Measurements from ENCODE around the gene UTS2R.

The UTS2R gene
- total RNA-seq: 0 to 0.20 reads per million in 2 donors

DNA sequence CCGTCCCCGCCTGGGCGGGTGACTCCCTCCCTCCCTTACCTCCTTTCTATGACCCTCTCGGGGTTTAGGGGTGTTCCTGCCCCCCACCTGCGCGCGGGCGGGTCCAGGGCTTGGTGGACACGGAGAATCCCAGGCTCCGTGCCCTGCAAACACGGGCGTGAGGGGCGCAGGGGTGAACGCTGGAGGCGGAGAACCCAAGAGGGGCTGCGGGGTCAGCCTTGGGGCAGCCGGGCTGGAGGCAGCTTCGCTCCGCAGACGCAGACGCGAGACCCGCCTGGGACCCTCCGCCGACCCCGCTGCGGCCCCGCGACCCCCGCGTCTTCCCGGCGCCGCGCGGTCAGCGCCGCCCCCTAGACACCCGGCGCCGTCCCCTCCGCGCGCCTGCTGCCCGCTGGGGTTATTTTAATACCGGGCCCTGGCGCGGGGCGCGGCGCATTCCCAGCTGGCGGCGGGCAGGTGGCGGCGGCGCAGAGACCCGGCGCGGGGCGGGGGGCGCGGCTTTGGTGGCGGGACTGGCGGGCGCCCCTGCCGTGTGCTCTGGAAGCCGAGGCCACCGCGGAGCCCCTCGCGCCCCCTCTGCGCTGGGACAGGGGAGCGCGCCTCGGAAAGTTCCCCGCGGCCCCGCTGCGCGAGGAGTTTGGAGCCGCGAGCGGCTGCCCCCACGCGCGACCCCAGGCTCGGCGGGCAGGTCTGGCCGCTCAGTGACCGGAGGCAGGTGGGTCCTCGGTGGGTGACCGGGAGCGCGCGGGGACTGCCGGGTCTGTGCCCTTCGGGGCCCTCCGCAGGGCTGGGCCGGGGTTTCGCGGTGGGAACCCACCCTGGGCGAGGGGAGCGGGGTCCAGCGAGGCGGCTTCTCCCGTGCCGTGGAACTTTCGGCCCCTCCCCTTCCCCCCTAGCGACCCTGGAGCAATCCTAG, at the start of gene UTS2R:
Gene UTS2R (plus strand): TSS at position 433 of the 916 bp plus-strand sequence. CDS start 2,560 bp downstream, outside the sequence.
- no peak for DNase-seq

DNA sequence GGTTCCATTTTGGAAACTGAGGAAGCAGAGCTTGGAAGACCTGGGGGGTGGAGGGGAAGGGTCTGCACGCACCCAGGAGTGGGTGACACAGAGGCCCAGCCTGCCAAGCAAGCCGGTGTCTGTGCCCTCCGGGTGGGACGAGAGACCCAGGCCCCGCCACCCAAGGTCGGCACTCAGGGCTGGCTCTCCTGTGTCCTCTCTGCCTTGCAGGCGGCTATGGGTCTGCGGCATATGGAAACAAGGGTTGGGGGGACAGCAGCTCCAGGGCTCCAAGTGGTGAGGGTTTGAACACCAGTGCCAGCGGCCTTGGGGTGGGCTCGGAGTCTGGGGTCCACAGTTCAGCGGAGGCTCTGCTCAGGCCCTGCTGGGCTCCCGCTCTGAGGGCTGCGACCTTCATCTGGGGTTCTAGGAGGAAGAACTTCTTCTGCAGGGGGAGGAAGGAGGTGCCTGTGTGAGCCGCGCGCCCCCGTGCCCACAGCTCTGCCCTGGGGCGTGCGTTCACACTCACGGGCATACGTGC, 49.6 kb upstream of the UTS2R start:
- DNase-seq: no peak

DNA sequence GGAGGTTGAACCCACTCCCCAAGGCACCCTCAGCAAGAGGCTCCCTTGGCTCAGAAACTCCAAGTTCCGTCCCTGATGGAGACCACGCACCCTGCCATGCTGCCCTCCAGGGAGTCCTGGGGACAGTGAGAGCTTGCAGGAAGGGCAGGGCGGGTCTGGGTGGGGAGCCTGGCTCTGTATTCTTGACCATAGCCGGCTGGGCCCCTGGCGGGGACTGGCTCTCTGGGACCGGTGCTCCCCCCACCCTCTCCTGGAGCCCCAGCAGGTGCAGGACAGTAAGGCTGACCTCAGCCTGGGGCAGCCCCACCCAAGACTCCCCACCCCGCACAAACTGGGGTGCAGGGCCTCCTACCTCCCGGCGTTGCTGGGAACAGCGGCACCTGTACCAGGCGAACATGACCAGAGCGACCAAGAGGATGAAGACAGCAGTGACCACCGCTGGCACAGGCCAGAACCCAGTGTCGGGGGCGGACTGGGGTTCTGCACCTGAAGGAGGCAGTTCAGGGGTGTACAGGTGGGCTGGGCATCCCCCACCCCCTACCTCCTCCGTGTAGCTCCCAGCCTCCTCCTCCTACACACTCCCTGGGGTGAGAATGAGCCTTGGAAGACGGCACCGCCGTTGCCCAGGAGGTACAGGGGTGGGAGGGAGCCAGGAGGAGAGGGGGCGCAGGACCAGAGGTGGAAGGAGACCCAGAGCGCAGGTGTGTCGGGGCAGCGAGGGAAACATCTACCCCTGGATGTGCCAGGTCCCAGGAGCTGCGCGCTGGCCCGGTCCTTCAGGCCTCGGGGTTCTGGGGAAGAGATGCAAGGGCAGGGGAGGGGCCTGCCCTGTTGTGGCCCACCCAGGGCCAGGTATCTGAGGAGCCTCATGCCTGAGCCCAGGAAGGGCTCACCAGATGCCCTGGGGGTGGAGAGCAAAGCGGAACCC, 48.8 kb upstream of the UTS2R start:
- no peak for DNase-seq

DNA sequence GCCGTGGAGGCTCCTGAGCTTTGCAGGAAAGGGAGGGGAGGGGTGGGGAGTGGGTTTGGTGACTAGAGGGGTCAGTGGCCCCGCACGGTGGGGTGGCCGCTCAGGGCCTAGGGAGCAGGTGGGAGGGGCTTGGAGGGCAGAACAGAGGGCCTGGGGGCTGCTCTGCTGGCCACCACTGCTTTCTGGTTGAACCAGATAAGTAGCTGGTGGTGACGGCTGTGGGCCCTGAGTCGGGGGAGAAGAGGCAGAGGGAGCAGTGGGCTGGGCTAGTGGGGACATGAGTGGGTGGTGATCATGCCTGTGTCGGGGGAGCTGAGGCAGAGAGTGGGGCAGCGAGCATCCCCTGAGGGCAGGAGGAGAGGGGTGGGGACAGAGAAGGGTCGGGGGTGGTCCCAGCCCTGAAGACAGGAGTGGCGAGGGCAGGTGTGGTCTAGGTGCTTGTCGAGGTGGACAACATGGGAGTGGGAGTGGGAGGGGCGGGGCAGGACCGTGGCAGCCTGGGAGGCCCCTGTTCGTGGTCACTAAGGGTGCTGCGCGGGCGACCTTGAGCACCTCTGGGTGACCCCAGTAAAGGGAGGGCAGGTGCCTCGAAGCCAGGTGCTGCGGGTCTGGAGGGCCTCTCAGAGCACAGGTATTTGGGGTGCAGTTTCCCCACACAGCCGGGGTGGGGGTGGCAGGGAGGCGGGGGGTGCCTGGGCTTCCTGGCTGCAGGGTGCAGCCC, 47.9 kb upstream of the UTS2R start:
- no peak for DNase-seq

DNA sequence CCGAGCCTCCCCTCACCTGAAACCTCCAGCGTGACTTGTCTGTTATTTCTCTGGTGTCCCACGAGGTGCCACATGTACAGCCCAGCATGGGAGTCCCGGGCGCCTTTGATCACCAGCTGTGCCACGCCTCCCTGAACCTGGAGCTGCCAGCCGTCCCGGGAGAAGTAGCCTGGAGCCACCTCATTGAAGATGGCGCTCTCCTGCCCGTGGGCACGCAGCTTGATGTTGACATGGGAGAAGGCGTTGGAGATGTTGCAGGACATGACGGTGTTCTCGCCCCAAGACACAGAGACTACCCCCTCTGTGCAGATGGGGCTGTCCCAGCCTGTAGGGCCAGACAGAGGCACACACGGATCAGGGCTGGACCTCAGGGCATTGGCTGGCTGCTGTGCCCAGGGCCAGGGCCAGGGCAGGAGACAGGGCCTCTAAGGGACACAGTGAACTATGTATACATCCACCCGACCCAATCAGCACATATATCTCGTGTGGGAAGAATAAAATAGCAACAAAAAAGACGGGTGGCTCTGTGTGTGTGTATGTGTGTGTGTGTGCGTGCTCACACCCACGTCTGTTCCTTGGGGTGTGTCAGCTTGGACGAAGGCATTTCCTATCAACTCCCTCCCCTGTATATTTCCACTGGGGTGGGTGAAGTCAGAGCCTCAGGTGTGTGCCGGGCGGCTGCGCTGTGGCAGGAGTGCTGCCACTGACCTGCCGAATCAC, 46.8 kb upstream of the UTS2R start:
- DNase-seq: peak in 1 of 5 experiments; percentile 39

DNA sequence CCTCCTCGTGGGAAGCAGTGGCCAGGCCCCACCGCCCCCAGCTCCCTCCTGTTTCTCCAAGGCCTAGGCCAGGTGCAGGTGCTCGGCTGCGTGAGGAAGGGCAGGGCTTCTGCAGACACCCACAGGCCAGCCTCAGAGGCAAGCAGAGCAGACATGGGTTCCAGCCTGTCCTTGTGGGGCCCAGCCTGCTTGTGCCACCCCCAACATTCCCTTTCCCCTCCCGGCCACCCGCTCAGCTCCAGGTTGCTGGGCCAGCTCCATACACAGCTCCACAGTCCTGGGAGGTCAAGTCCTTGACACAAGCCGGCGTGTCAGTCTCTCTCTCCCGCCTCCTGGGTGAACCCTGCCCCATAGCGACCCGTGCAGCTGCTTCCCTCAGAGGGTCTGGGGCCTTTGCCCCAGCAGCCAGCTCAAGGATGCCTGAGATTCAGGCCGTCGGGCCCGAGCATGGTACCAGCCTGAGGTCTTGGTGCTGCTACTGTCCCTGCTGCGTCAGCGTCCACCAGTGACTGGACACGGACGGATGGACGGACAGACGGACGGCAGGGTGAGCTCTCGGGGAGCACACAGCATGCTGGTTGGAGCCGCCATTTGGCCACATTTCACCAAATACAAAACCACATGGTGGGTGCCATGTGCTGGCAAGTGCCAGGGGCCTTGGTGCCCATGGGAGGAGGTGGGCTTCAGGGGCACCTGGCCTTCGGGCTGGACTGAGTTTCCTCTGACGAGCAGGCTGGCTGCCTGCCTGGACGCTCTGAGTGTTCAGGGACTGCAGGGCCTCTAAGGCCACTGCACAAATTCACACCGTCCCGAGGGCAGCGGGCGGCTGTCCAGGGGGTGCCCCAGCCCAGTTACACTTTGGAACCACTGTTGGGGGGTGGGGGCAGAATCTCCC, 46.0 kb upstream of the UTS2R start:
- DNase-seq: no peak

DNA sequence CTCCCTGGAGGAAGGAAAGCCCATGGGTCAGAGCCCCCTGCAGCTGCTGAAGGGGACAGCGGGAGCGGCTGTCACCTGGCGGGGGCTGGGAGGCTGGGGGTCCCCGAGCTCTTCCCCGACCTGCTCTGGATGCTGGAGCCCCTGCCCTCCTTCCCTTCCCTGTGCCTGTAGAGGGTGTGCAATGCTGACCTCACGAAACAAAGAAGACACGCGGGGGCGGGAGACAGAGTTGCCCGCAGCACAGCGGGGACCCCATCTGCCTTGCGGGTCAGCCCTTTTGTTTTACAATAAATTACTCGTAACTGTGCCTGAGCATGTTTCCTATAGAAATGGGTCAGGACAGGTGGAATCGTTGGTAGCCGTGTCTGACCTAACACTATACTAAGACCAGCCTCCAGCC, 44.3 kb upstream of the UTS2R start:
- no peak for DNase-seq

DNA sequence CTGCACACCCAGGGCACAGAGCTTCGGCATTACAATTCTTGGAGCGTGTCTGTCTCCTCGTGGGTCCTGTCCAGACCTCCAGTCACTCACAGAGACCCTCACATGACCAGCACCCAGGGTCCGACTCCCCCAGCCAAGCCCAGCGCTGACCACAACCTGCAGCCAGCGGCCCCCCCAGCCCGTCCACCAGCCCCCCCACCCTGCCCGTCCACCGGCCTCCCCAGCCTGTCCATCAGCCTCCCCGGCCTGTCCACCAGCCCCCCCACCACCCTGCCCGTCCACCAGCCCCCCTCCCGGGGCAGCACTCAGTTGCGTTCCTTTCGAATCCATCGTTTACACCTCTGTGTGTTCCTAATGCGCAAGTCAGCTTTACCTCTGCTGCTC, 43.8 kb upstream of the UTS2R start:
- no peak for DNase-seq

DNA sequence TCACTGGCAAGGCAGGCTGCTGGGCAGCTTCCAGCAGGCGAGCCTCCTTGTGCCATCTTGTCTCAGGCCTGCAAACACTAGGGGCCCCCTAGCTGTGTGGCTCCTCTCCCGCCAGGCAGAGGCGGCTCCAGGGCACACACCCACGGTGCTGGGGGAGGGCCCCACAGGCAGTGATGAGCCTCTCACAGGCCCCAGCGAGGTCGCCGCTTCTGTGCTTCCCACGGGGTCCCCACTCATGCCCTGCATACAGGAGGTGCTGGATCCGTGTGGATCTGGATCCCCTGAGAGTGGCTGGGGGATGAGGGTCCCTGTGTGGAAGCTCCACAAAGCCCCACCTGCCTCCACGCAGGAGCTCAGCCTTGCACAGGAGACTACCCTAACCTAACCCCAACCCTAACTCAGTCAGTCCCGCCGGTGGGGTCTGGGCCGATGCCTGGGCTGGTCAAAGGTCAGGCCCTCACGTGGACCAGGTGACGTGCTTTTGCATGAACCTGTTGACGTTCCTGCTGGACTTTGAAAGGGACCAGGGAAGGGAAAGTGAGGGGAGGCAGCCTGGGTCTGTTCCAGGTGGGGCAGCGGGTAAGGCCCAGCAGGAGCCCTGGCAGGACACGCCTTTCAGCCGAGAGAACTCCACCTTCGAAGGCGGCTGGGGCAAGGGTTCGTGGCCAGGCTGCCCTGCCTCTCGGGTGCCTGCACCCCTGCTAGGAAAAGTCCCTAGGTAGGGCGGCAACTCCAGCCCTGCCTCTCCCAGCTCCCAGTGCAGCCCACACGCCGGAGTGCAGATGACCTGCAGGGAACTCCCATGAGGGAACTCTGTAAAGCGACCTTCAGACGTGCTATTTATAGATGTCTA, 43.2 kb upstream of the UTS2R start:
- DNase-seq: no peak

DNA sequence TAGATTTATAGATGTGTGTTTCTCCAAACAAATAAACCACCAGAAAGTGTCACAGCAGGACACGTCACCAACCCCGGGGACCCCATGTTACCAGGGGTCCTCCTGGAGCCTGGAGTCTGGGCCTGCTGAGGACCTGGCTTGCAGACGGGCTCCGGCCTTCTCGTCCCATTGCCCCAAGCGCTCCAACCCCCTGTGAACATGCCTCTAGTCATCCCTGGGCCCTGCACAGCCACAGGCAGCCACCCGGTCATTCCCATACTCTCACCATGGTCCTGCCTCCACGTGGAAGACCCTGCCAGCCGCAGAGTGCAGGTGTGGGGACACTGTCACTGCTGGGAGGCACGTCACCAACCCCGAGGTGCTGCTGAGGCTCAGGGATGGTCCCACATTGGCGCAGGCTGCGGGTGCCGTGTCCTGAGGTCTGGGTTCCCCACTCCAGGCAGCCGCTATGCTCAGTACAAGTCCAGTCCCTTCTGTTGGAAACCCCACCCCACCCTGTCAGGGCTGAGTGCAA, 42.5 kb upstream of the UTS2R start:
- DNase-seq: no peak

DNA sequence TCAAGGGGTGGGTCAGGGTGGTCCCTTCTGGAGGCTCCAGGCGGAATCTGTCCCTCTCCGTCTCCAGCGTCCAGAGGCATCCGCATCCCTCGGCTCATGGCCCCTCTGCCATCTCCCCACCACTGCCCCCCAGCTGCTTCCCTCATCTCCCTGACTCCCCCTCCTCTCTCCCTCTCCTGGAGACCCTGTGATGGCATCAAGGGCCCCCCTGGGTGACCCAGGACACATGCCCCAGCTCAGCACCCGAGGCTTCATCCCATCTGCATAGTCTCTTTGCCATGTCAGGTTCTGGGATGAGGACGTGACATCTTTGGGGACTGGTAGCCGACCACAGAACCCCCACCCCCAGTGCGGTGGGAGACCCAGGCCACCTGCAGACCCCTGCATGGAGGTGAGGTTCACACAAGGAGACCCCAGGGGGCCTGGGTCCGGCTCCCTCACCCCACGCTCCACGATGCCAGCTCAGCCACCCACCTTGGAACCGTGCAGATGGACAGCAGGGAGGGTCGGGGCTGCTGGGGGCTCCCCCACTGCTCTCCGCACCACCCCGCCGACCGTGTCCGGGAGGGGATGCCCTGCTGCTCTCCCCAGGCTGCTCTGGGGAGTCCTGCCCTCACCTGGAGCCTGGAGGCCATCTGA, 41.8 kb upstream of the UTS2R start:
- DNase-seq: no peak

DNA sequence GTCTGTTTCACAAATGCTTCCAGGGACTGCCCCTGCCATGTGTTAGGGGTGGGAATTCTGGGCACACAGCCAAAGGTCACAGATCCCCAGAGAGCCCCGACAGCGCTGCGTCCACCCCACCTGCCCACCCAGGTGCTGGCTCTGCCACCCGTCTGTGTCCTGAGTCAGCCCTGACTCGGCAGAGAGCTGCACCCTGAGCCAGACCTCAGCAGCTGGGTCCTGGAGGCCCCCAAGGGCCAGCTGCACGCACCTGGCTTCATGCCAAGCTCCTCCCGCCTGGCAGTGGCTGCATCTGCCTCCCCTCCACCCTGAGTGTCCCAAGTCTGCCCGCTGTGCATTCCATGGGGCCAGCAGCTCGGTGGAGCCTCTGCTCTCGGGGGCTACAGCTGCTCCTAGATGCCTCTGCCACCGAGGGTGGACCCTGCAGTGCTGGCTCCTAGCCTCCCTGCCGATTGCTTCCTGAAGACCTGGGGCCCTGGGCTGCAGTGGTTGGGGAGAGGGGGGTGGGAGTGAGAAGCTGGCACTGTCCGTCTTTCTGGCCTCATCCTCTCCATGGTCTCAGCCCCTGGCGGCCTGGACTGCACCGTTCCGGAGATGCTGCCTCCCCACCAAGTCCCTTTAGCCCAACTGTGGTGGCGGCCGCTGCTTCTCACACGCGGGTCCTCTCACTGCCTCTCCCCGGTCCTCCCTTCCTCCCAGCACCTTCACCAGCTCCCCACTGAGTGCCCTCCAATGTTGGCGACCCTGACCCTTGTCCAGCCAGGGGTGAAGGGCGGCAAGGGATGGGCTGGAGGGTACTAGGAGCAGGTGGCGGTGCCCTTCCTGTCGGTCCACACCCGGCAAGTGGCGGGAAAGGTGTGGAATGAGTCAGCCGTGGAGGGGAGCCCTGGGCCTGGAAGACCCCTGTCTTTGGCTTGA, 41.0 kb upstream of the UTS2R start:
- DNase-seq: no peak

DNA sequence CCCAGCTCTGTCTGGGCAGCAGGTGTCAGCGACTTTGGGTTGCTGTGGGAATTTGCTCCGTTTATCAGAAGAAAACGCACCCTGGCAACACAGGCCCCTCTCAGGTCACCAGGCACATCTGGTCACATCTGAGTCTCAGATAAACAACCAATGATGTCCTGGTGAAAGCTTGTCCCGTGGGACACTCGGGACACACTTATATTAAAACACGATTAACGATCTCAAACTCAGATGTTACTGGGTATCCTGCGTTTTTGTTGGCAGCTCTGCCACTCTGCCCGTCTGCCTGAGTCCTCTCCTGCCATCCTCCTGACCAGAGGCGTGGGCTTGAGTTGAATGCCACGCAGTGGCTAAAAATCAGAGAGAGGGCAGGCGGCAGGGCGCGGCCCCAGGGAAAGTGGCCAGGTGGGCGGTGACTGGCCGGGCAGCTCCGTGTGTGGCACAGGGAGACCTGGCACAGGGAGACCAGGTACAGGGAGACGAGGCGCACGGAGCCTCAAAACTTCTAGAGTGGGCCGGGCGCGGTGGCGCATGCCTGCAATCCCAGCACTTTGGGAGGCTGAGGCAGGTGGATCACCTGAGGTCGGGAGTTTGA, 40.1 kb upstream of the UTS2R start:
- DNase-seq: no peak

DNA sequence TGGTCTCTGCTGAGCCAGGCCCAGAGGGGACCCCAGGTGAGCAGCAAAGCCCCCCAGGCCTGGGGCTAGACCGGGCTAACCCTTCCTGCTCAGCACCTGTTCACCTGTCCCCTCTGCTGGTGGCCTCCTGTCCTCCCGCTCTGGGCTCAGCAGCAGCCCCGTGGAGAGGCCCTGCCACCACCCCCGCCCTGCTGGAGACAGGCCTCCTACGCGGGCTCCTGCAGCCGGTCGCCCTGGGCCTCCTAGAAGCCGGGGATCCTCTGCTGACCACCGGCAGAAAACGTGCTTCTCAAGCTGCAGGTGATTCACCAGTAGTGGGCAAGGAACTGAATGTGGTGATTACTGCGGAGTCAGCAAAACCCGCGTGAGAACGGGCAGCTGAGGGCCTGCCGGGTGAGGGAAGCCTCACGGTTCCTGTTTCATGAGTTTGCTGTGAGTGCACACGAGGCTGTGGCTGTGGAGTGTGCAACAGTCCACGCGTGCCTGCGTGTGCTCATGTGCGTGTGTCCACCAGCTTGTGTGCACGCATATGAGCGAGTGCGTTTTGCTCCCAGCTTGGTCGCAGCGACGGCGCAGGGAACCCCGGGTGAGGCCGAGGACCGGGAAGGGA, 38.8 kb upstream of the UTS2R start:
- DNase-seq: peak in 1 of 5 experiments; percentile 57

DNA sequence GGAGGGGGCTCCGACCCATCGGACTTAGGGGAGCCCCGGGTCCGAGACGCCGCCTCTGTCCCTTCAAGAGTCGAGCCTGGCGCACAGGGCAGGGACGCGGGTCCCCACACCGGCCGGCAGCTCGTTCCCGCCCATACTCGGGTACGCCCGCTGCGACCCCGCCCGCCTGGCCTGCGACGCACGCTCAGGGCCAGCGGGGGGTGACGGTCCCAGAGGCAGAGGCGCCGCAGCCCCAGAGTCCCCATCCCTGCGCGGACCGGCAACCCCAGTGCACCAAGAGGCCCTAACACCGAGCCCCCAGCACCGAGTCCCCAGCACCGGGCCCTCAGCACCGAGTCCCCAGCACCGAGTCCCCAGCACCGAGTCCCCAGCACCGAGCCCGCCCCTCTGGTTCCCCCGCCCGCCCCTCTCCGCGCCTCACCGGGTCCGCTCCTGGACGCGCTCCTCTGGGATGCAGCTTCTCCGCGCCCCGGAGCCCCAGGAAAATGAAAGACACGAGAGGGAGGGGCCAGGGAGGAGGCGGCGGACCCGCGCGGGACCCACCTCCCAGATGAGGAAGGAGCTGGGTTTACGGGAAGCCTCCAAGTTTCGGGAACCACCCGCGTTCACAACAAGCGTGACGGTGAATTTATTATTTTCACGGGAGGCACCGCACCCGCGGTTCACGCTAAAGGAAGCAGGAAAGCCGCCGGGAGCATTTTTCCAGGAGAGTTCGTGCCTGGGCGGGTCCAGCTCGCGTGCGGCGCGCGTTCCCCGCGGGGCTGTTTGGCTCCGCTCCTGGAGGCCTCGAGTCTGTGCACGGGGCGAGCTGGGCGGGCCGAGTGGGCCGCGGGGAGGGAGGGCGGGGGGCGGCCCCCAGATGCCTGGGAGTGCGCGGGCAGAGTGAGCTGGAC, 38.0 kb upstream of the UTS2R start, which contains the start of gene SECTM1:
Gene SECTM1 (minus strand): TSS at position 488 of the 893 bp plus-strand sequence. CDS start 6,526 bp downstream, outside the sequence.
- DNase-seq: peak in 1 of 5 experiments; percentile 49

DNA sequence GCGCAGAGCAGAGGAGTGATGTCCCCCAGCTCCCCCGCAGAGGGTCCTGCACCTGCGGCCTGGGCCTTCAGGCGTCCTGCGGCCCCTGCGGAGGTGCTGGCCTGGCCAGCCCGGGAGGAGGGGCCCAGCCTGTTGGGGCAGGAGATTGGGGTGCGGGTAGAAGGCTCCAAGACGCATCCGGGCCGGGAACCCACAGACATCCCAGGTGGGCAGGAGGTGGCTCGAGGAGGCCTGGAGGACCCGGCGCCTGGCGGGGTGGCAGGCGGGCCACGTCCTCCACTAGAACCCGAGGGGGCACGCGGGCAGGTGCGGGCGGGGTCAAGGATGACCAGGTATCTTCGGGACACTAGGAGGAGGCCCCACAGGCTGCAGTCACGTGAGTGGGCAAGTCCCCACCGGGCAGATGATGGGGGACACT, 37.4 kb upstream of the UTS2R start:
- DNase-seq: no peak

All from T-helper 2 cell (primary cell).